CD14-positive monocyte (primary cell): ENCODE measurements around the gene SRPK2. TPM values are rescaled to one million over a fixed set of nuclear protein-coding genes. Genes with fewer than 3 reads are reported as not detected.
A peak's percentile ranks its signal among the peaks of the same experiment; 100 is the strongest.

Source experiments
- DNase-seq, 3 donors: peaks; one replicate each; pipeline ENCODE4 v3.0.0-alpha.2; 2011 to 2022
- H2AFZ ChIP-seq: 2 replicates; pipeline ENCODE4 v1.6.0; 2012; ENCODE audit warnings: mild to moderate bottlenecking, low read depth, low read length, inconsistent platforms; ENCODE audit not compliant: insufficient read depth, poor library complexity, severe bottlenecking
- H3K27ac ChIP-seq, 2 donors: 1 replicate in 1 of 2; 2 replicates in 1 of 2; pipeline ENCODE4 v1.5.1; 2012 to 2013; ENCODE audit warnings: low read length in 2 of 2, control low read depth in 1 of 2, inconsistent platforms in 1 of 2, low read depth in 1 of 2, mild to moderate bottlenecking in 1 of 2
- H3K27me3 ChIP-seq, 2 donors: one replicate each; pipeline versions ENCODE4 v1.6.0 to v1.6.1; 2011 to 2013; ENCODE audit warnings: low read length in 2 of 2; ENCODE audit not compliant: control insufficient read depth in 2 of 2, insufficient read depth in 2 of 2
- H3K36me3 ChIP-seq, 2 donors: replicated peaks in 1 of 2; 1 replicate in 1 of 2; 2 replicates in 1 of 2; pipeline versions ENCODE4 v1.5.1 to v1.6.1; 2012 to 2013; ENCODE audit warnings: low read length in 2 of 2, control low read depth in 1 of 2, inconsistent platforms in 1 of 2, mild to moderate bottlenecking in 1 of 2; ENCODE audit not compliant: insufficient read depth in 2 of 2, control insufficient read depth in 1 of 2
- H3K4me1 ChIP-seq, 2 donors: 1 replicate in 1 of 2; 2 replicates in 1 of 2; pipeline versions ENCODE4 v1.5.1 to v1.6.1; 2012 to 2013; ENCODE audit warnings: low read length in 2 of 2, control low read depth in 1 of 2, inconsistent platforms in 1 of 2, mild to moderate bottlenecking in 1 of 2, moderate library complexity in 1 of 2; ENCODE audit not compliant: insufficient read depth in 2 of 2, control insufficient read depth in 1 of 2
- H3K4me2 ChIP-seq: replicated peaks from 2 replicates; pipeline ENCODE3; 2012; ENCODE audit warnings: low read length, moderate library complexity, mild to moderate bottlenecking; ENCODE audit not compliant: poor library complexity, severe bottlenecking; ENCODE audit errors: extremely low read depth
- H3K4me3 ChIP-seq, 3 experiments: fragments of 200-600 bp in 1 of 3; sonication (generic) in 1 of 3; replicated peaks in 1 of 3; 1 replicate in 2 of 3; 2 replicates in 1 of 3; pipeline ENCODE4 v1.5.1; 2011 to 2013; ENCODE audit warnings: low read length in 3 of 3, mild to moderate bottlenecking in 3 of 3, control low read depth in 2 of 3, low read depth in 2 of 3, inconsistent platforms in 1 of 3, moderate library complexity in 1 of 3
- H3K79me2 ChIP-seq: 2 replicates; pipeline ENCODE4 v1.6.0; 2012; ENCODE audit warnings: mild to moderate bottlenecking, control low read depth, inconsistent platforms, low read length, moderate library complexity; ENCODE audit not compliant: insufficient read depth
- H3K9ac ChIP-seq: 2 replicates; pipeline ENCODE4 v1.6.0; 2017; ENCODE audit warnings: low read length, mild to moderate bottlenecking; ENCODE audit not compliant: insufficient read depth, poor library complexity, severe bottlenecking
- H3K9me3 ChIP-seq, 2 donors: replicated peaks in 1 of 2; 1 replicate in 1 of 2; 2 replicates in 1 of 2; pipeline versions ENCODE4 v1.5.1 to v1.6.1; 2012 to 2013; ENCODE audit warnings: low read length in 2 of 2, control low read depth in 1 of 2; ENCODE audit not compliant: control insufficient read depth in 1 of 2, insufficient read depth in 1 of 2
- H4K20me1 ChIP-seq: 2 replicates; pipeline ENCODE4 v1.6.0; 2012; ENCODE audit warnings: mild to moderate bottlenecking, low read length, control low read depth, moderate library complexity; ENCODE audit not compliant: insufficient read depth
- H3K27ac Mint-ChIP-seq, 7 donors: one replicate each; pipeline ENCODE4 v1.8.0; 2020; ENCODE audit warnings: mild to moderate bottlenecking in 7 of 7, mixed read lengths in 7 of 7, moderate library complexity in 6 of 7, inconsistent platforms in 2 of 7
- H3K27me3 Mint-ChIP-seq, 3 donors: one replicate each; pipeline ENCODE4 v1.8.0; 2021 to 2022; ENCODE audit warnings: low read depth in 3 of 3, mild to moderate bottlenecking in 3 of 3, mixed read lengths in 3 of 3, moderate library complexity in 3 of 3, inconsistent platforms in 1 of 3
- H3K36me3 Mint-ChIP-seq, 2 donors: one replicate each; pipeline ENCODE4 v1.8.0; 2020; ENCODE audit warnings: mixed read lengths in 2 of 2, inconsistent platforms in 1 of 2, mild to moderate bottlenecking in 1 of 2
- H3K4me1 Mint-ChIP-seq: one replicate; pipeline ENCODE4 v1.8.0; 2020; ENCODE audit warnings: mild to moderate bottlenecking, mixed read lengths
- H3K4me3 Mint-ChIP-seq, 2 donors: one replicate each; pipeline ENCODE4 v1.8.0; 2020; ENCODE audit warnings: mild to moderate bottlenecking in 2 of 2, mixed read lengths in 2 of 2, moderate library complexity in 1 of 2
- H3K9me3 Mint-ChIP-seq, 7 donors: one replicate each; pipeline ENCODE4 v1.8.0; 2020 to 2022; ENCODE audit warnings: mixed read lengths in 7 of 7, mild to moderate bottlenecking in 6 of 7, moderate library complexity in 6 of 7, inconsistent platforms in 2 of 7
- WGBS: methylation state at CpG from one replicate; pipeline ENCODE4 v1.1.5; 2013; ENCODE audit warnings: missing lambda C conversion rate; ENCODE audit not compliant: insufficient coverage; 5-methylcytosine and 5-hydroxymethylcytosine counted together
- intact Hi-C, 2 donors: fragments of 100-400 bp; cut with micrococcal nuclease; formaldehyde crosslinking; loops; one replicate each; pipeline versions ENCODE4 v1.15.0 to v1.15.1; 2023
- polyA plus RNA-seq, 3 donors: library from polyadenylated mRNA; depleted of rRNA in 1 of 3; unstranded in 2 of 3; stranded (reverse) in 1 of 3; fragments of 300-500 nt in 2 of 3; fragments of >200 nt in 1 of 3; fragmentation: Illumina TruSeq in 2 of 3; gene quantifications; 1 replicate in 2 of 3; 2 replicates in 1 of 3; pipeline ENCODE4 v1.2.3, GENCODE V29; 2012 to 2021
- TF ChIP-seq, protein P1 (sequence below): fragments of 200-600 bp; IDR thresholded peaks from one replicate; pipeline ENCODE4 v1.8.0; 2022; ENCODE audit warnings: antibody characterized with exemption, mild to moderate bottlenecking

The SRPK2 gene
- polyA plus RNA-seq, 3 donors, result 12.6 to 37.7 (median 30.0) TPM

- Mint-ChIP-seq H3K4me1 (peaks cover 19% of the 10 kb centered on the region), H3K27ac (peak overlapping the region in 5 of 7 donors; percentile 64 to 80 (median 66)), H3K9me3 (peaks cover 0 to 4% (median 2%) of the 10 kb centered on the region in 7 donors), H3K27me3 (peaks cover 0 to 9% (median 8%) of the 10 kb centered on the region in 3 donors), H3K36me3 (peaks cover 9 to 14% of the 10 kb centered on the region in 2 donors), H3K4me3 (peak overlapping the region; percentile 99)
- no peaks in the 10 kb centered on the region for H3K36me3 ChIP-seq
- peak in 2 of 3 donors; percentile 8 to 11 for DNase-seq
- no peaks in the 10 kb centered on the region for H3K9me3 ChIP-seq
- no peak overlapping the region for H3K27ac ChIP-seq
- intact Hi-C loops, result no loop called here
- H2AFZ ChIP-seq, result peak overlapping the region; percentile 83
- H3K9ac ChIP-seq, result peak overlapping the region; percentile 59
- peak overlapping the region; percentile 28 to 77 (median 38) for H3K4me3 ChIP-seq
- peaks cover 0 to 6% of the 10 kb centered on the region in 2 donors for H3K27me3 ChIP-seq
- WGBS, result 5% methylated on average over 40 of the region's 45 CpGs
- TF ChIP-seq, protein P1, sequence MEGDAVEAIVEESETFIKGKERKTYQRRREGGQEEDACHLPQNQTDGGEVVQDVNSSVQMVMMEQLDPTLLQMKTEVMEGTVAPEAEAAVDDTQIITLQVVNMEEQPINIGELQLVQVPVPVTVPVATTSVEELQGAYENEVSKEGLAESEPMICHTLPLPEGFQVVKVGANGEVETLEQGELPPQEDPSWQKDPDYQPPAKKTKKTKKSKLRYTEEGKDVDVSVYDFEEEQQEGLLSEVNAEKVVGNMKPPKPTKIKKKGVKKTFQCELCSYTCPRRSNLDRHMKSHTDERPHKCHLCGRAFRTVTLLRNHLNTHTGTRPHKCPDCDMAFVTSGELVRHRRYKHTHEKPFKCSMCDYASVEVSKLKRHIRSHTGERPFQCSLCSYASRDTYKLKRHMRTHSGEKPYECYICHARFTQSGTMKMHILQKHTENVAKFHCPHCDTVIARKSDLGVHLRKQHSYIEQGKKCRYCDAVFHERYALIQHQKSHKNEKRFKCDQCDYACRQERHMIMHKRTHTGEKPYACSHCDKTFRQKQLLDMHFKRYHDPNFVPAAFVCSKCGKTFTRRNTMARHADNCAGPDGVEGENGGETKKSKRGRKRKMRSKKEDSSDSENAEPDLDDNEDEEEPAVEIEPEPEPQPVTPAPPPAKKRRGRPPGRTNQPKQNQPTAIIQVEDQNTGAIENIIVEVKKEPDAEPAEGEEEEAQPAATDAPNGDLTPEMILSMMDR, result no peak
- H3K4me2 ChIP-seq, result peak overlapping the region; percentile 84
- H3K79me2 ChIP-seq, result peaks cover 35% of the 10 kb centered on the region
- H3K4me1 ChIP-seq, result peaks cover 7 to 15% of the 10 kb centered on the region in 2 donors
- peaks cover 37% of the 10 kb centered on the region for H4K20me1 ChIP-seq
Measured at GRCh38 chr7:105389088-105389650, 448 bp upstream of the SRPK2 start.

GRCh38 chr7:105387508-105388355, 989 bp downstream of the SRPK2 start:
- H3K27me3 ChIP-seq, result peaks cover 0 to 6% of the 10 kb centered on the region in 2 donors
- peaks cover 47% of the 10 kb centered on the region for H3K79me2 ChIP-seq
- H3K9me3 Mint-ChIP-seq, result peaks cover 0 to 3% (median 2%) of the 10 kb centered on the region in 7 donors
- peak overlapping the region; percentile 63 to 98 (median 93) for H3K4me3 ChIP-seq
- no peak overlapping the region for H3K27ac ChIP-seq
- peaks cover 7 to 15% of the 10 kb centered on the region in 2 donors for H3K4me1 ChIP-seq
- H3K27ac Mint-ChIP-seq, result peak overlapping the region in 2 of 7 donors; percentile 46 to 68
- peak overlapping the region; percentile 87 to 92 for H3K4me3 Mint-ChIP-seq
- H3K27me3 Mint-ChIP-seq, result peaks cover 0 to 9% (median 8%) of the 10 kb centered on the region in 3 donors
- H3K4me1 Mint-ChIP-seq, result peaks cover 20% of the 10 kb centered on the region
- peak overlapping the region; percentile 75 for H3K9ac ChIP-seq
- intact Hi-C loops, result no loop called here
- peak; percentile 16 to 33 (median 17) for DNase-seq
- 0% methylated on average over 70 of the region's 76 CpGs for WGBS
- peak overlapping the region; percentile 78 for H2AFZ ChIP-seq
- H3K9me3 ChIP-seq, result no peaks in the 10 kb centered on the region
- H4K20me1 ChIP-seq, result peaks cover 47% of the 10 kb centered on the region
- H3K36me3 Mint-ChIP-seq, result peaks cover 9 to 14% of the 10 kb centered on the region in 2 donors
- TF ChIP-seq, protein P1, result no peak
- no peaks in the 10 kb centered on the region for H3K36me3 ChIP-seq
- H3K4me2 ChIP-seq, result peak overlapping the region; percentile 88
